ENCODE measurements around the gene PKN2. TPM values are rescaled to one million over a fixed set of nuclear protein-coding genes. Genes with fewer than 3 reads are reported as not detected.

PKN2 gene
- total and polyA plus RNA-seq, 2 of the 4 experiments (the other 2 are of a cell fraction) = 12.7 to 22.2 TPM

GRCh38 chr1:88777604-88778149 is 93.6 kb downstream of the PKN2 start:
- no peak overlapping the region for H2AFZ ChIP-seq (replicated peaks; ENCODE audit: low read length, poor library complexity)
- ChIA-PET CTCF (interaction anchor here (0.6 kb wide), 1 partner anchor 491 kb away, joined by 11 read pairs; no protein-coding TSS in a partner anchor), POLR2A (ENCODE audit: unreplicated experiment) (no interaction called here)
- H2AK9ac ChIP-seq (replicated peaks; ENCODE audit: low read depth, low read length, poor library complexity) = no peak overlapping the region
- WGBS, 2 experiments (ENCODE audit: extremely low coverage in 2 of 2, insufficient read length in 1 of 2) = no CpG with 5 or more reads among the region's 3 CpGs
- no peak overlapping the region for H2BK5ac ChIP-seq (ENCODE audit: low read depth, low read length, poor library complexity, severe bottlenecking)
- no peak overlapping the region for H3K4me3 ChIP-seq (ENCODE audit: insufficient read depth, low read depth, low read length)
- H2AK5ac ChIP-seq (ENCODE audit: low read depth, low read length) = no peak overlapping the region
- ATAC-seq (ENCODE audit: low read depth) (no peak), DNase-seq (no peak)
- H4K5ac ChIP-seq (ENCODE audit: low read depth, low read length) = no peak overlapping the region
- peaks cover 13 to 23% of the 10 kb centered on the region in 2 experiments for H3K79me1 ChIP-seq (ENCODE audit: low read depth in 1 of 2, low read length in 2 of 2)
- H3K9me1 ChIP-seq (ENCODE audit: insufficient read depth, low read length) = 0 out of 2 replicates have a peak, but pooled peaks cover 2% of the 10 kb centered on the region
- H3K36me3 ChIP-seq (ENCODE audit: control insufficient read depth, insufficient read depth, low read length) = peaks cover 19% of the 10 kb centered on the region
- H4K8ac ChIP-seq (ENCODE audit: low read depth in 2 of 2, low read length in 2 of 2) = no peak overlapping the region
- H2BK15ac ChIP-seq (ENCODE audit: low read depth, low read length) = no peak overlapping the region
- H3K14ac ChIP-seq (replicated peaks; ENCODE audit: low read depth, low read length) = no peak overlapping the region
- no peak overlapping the region for H4K91ac ChIP-seq (ENCODE audit: insufficient read depth, low read depth, low read length)
- H3K9ac ChIP-seq (ENCODE audit: low read depth, low read length) = no peak overlapping the region
- H3K27me3 ChIP-seq (ENCODE audit: control insufficient read depth, insufficient read depth, low read length) = no peaks in the 10 kb centered on the region
- H3K18ac ChIP-seq (ENCODE audit: low read depth, low read length) = no peak overlapping the region
- intact Hi-C loops (cut with micrococcal nuclease) (no loop called here), dilution Hi-C loops (cut with HindIII; ENCODE audit: low sequenced_read_pairs, unreplicated experiment) (no loop called here), in situ Hi-C loops (cut with MboI; ENCODE audit: low sequenced_read_pairs) (no loop called here)
- no peaks in the 10 kb centered on the region for H3K9me3 ChIP-seq (ENCODE audit: control insufficient read depth, insufficient read depth, low read length)
- H4K20me1 ChIP-seq (ENCODE audit: insufficient read depth, low read length) = peaks cover 4% of the 10 kb centered on the region; the same call in 1 of the 2 replicates
- no peak overlapping the region for H3K23ac ChIP-seq (ENCODE audit: low read depth, low read length)
- no peak overlapping the region for H2BK20ac ChIP-seq (ENCODE audit: low read depth, low read length)
- no TSS peak for BruUV-seq (replicated peaks)
- H3K4me1 ChIP-seq (ENCODE audit: control insufficient read depth, insufficient read depth, low read length) = no peaks in the 10 kb centered on the region
- no peak overlapping the region for H3K4me2 ChIP-seq (ENCODE audit: low read depth, low read length)
- no peak overlapping the region for H3K4ac ChIP-seq (ENCODE audit: low read depth, low read length)
- H2BK120ac ChIP-seq (ENCODE audit: low read depth, low read length) = no peak overlapping the region
- TF ChIP-seq RAD21 (IDR thresholded peaks at IDR 0.05; ENCODE audit: low read length) = no peak
- no peak for TF ChIP-seq MAFK (IDR thresholded peaks at IDR 0.05; ENCODE audit: low read depth, low read length)
- TF ChIP-seq FOS (IDR thresholded peaks at IDR 0.05; ENCODE audit: low read depth, low read length) = no peak
- TF ChIP-seq CEBPB (IDR thresholded peaks at IDR 0.05; ENCODE audit: low read depth, low read length) = no peak
- TF ChIP-seq RFX5 (IDR thresholded peaks at IDR 0.05; ENCODE audit: low read depth, low read length) = no peak
- TF ChIP-seq CTCF (conservative IDR thresholded peaks at IDR 0.05; ENCODE audit: low read depth, low read length) = no peak
- TF ChIP-seq NFE2L2 (IDR thresholded peaks at IDR 0.05; ENCODE audit: low read depth, low read length) = no peak
- TF ChIP-seq BHLHE40 (IDR thresholded peaks at IDR 0.05; ENCODE audit: low read depth, low read length) = no peak
- TF ChIP-seq, protein P1, sequence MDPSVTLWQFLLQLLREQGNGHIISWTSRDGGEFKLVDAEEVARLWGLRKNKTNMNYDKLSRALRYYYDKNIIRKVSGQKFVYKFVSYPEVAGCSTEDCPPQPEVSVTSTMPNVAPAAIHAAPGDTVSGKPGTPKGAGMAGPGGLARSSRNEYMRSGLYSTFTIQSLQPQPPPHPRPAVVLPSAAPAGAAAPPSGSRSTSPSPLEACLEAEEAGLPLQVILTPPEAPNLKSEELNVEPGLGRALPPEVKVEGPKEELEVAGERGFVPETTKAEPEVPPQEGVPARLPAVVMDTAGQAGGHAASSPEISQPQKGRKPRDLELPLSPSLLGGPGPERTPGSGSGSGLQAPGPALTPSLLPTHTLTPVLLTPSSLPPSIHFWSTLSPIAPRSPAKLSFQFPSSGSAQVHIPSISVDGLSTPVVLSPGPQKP (IDR thresholded peaks at IDR 0.05; ENCODE audit: borderline replicate concordance, low read depth, low read length) = no peak
- H3K27ac ChIP-seq (ENCODE audit: insufficient read depth, low read length) = no peak overlapping the region
- no peak overlapping the region for H3K56ac ChIP-seq (ENCODE audit: extremely low read depth, insufficient read depth, low read length)
